Epithelial cell of prostate (primary cell): ENCODE results near the gene TFEB.

Experiments used
- DNase-seq: peaks from one replicate; pipeline ENCODE4 v3.0.0-alpha.2; 2011; ENCODE audit warnings: low read depth, low spot score
- H3K27ac ChIP-seq: fragments of 450-650 bp; 2 replicates; pipeline ENCODE4 v1.5.1; 2017; ENCODE audit warnings: mild to moderate bottlenecking

The TFEB gene

GRCh38 chr6:41724586-41725501 is 10.6 kb downstream of the TFEB start:
- no peak for DNase-seq
- no peak overlapping the region for H3K27ac ChIP-seq

- H3K27ac ChIP-seq: peak overlapping the region; percentile 63
- no peak for DNase-seq
These were observed 11.2 kb downstream of the TFEB start for GRCh38 chr6:41724228-41724580.

GRCh38 chr6:41723530-41724227 is 11.7 kb downstream of the TFEB start:
- H3K27ac ChIP-seq: peak overlapping the region; percentile 63
- DNase-seq: no peak

GRCh38 chr6:41722969-41723529 is 12.4 kb downstream of the TFEB start:
- peak overlapping the region; percentile 63 for H3K27ac ChIP-seq
- DNase-seq: no peak

GRCh38 chr6:41721414-41721813 is 14.0 kb downstream of the TFEB start:
- no peak for DNase-seq
- no peak overlapping the region for H3K27ac ChIP-seq

GRCh38 chr6:41720783-41721182 is 14.6 kb downstream of the TFEB start:
- DNase-seq: no peak
- no peak overlapping the region for H3K27ac ChIP-seq

GRCh38 chr6:41720262-41720620 is 15.2 kb downstream of the TFEB start:
- DNase-seq: no peak
- no peak overlapping the region for H3K27ac ChIP-seq

- no peak overlapping the region for H3K27ac ChIP-seq
- DNase-seq: no peak
These were observed 15.8 kb downstream of the TFEB start for GRCh38 chr6:41719436-41720261.

GRCh38 chr6:41718828-41719227 is 16.6 kb downstream of the TFEB start:
- no peak for DNase-seq
- H3K27ac ChIP-seq: no peak overlapping the region

- no peak for DNase-seq
- no peak overlapping the region for H3K27ac ChIP-seq
These were observed 18.0 kb downstream of the TFEB start for GRCh38 chr6:41717392-41717736.

- no peak for DNase-seq
- no peak overlapping the region for H3K27ac ChIP-seq
These were observed 18.7 kb downstream of the TFEB start for GRCh38 chr6:41716516-41717391.

GRCh38 chr6:41715795-41716515 is 19.5 kb downstream of the TFEB start:
- no peak overlapping the region for H3K27ac ChIP-seq

GRCh38 chr6:41714556-41715273 is 20.7 kb downstream of the TFEB start:
- no peak for DNase-seq
- no peak overlapping the region for H3K27ac ChIP-seq

More at GRCh38 chr6:41715795-41716515, 19.5 kb downstream of the TFEB start:
- DNase-seq: no peak

GRCh38 chr6:41713650-41714291 is 21.6 kb downstream of the TFEB start:
- peak overlapping the region; percentile 69 for H3K27ac ChIP-seq
- no peak for DNase-seq

GRCh38 chr6:41713159-41713649 is 22.2 kb downstream of the TFEB start:
- no peak for DNase-seq
- peak overlapping the region; percentile 69 for H3K27ac ChIP-seq

- peak overlapping the region; percentile 69 for H3K27ac ChIP-seq
- DNase-seq: no peak
These were observed 22.7 kb downstream of the TFEB start for GRCh38 chr6:41712651-41713103.

GRCh38 chr6:41711323-41712038 is 23.9 kb downstream of the TFEB start:
- no peak overlapping the region for H3K27ac ChIP-seq

More at GRCh38 chr6:41711323-41712038, 23.9 kb downstream of the TFEB start:
- no peak for DNase-seq
